ENCODE results near the gene CDS2.
A peak's percentile ranks its signal among the peaks of the same experiment; 100 is the strongest.

Gene CDS2

GRCh38 chr20:5212907-5213487 lies 86.2 kb downstream of the CDS2 start:
- DNase-seq: no peak

- no peak for DNase-seq
Observed at GRCh38 chr20:5214826-5215225, 88.0 kb downstream of the CDS2 start.

- DNase-seq: peak; percentile 72
Observed at GRCh38 chr20:5215672-5216304, 89.0 kb downstream of the CDS2 start.

- DNase-seq: no peak
Observed at GRCh38 chr20:5216663-5217062, 89.9 kb downstream of the CDS2 start.

GRCh38 chr20:5217616-5218015 lies 90.8 kb downstream of the CDS2 start:
- DNase-seq: no peak

- peak; percentile 12 for DNase-seq
Observed at GRCh38 chr20:5220321-5221060, 93.7 kb downstream of the CDS2 start.

GRCh38 chr20:5221061-5221430 lies 94.2 kb downstream of the CDS2 start:
- no peak for DNase-seq

GRCh38 chr20:5222919-5223634 lies 96.3 kb downstream of the CDS2 start:
- peak; percentile 63 for DNase-seq

- DNase-seq: no peak
Observed at GRCh38 chr20:5230544-5230943, 103.7 kb downstream of the CDS2 start.

GRCh38 chr20:5234158-5234557 lies 107.3 kb downstream of the CDS2 start:
- DNase-seq: no peak

GRCh38 chr20:5234978-5235377 lies 108.2 kb downstream of the CDS2 start:
- no peak for DNase-seq

Data from fibroblast of skin of scalp (primary cell).